COR-L47 (cell line): Measurements from ENCODE around the gene ROCK2.

ENCODE experiments used
- DNase-seq: peaks from one replicate; lab custom pipeline; 2025; lab: John Stamatoyannopoulos, UW

The ROCK2 gene

GRCh38 chr2:11310212-11310611 is 34.2 kb downstream of the ROCK2 start:
- no peak for DNase-seq

GRCh38 chr2:11309706-11310105 is 34.7 kb downstream of the ROCK2 start:
- DNase-seq: no peak

GRCh38 chr2:11307764-11308415 is 36.5 kb downstream of the ROCK2 start:
- DNase-seq: no peak

- DNase-seq: no peak
Measured at GRCh38 chr2:11305958-11306357, 38.5 kb downstream of the ROCK2 start.

- DNase-seq: no peak
Measured at GRCh38 chr2:11305338-11305737, 39.1 kb downstream of the ROCK2 start.

GRCh38 chr2:11304476-11304875 is 40.0 kb downstream of the ROCK2 start:
- no peak for DNase-seq

- DNase-seq: no peak
Measured at GRCh38 chr2:11303290-11304013, 41.0 kb downstream of the ROCK2 start.

- DNase-seq: no peak
Measured at GRCh38 chr2:11299439-11299838, 45.0 kb downstream of the ROCK2 start.

- DNase-seq: no peak
Measured at GRCh38 chr2:11298592-11298991, 45.8 kb downstream of the ROCK2 start.

- DNase-seq: no peak
Measured at GRCh38 chr2:11296401-11296800, 48.0 kb downstream of the ROCK2 start.

- DNase-seq: no peak
Measured at GRCh38 chr2:11292464-11293255, 51.8 kb downstream of the ROCK2 start.

- DNase-seq: no peak
Measured at GRCh38 chr2:11290713-11291112, 53.7 kb downstream of the ROCK2 start.

- DNase-seq: no peak
Measured at GRCh38 chr2:11290211-11290610, 54.2 kb downstream of the ROCK2 start.

- no peak for DNase-seq
Measured at GRCh38 chr2:11288431-11288830, 56.0 kb downstream of the ROCK2 start.

- no peak for DNase-seq
Measured at GRCh38 chr2:11286749-11287148, 57.7 kb downstream of the ROCK2 start.

- no peak for DNase-seq
Measured at GRCh38 chr2:11286323-11286722, 58.1 kb downstream of the ROCK2 start.

GRCh38 chr2:11285499-11285898 is 58.9 kb downstream of the ROCK2 start:
- no peak for DNase-seq

- DNase-seq: no peak
Measured at GRCh38 chr2:11281186-11281585, 63.2 kb downstream of the ROCK2 start.

- no peak for DNase-seq
Measured at GRCh38 chr2:11280713-11281112, 63.7 kb downstream of the ROCK2 start.

GRCh38 chr2:11279398-11279797 is 65.0 kb downstream of the ROCK2 start:
- DNase-seq: no peak

- no peak for DNase-seq
Measured at GRCh38 chr2:11278219-11278618, 66.2 kb downstream of the ROCK2 start.

- no peak for DNase-seq
Measured at GRCh38 chr2:11275910-11276309, 68.5 kb downstream of the ROCK2 start.

GRCh38 chr2:11270891-11271290 is 73.5 kb downstream of the ROCK2 start:
- no peak for DNase-seq
